ENCODE results near the gene PLD1. TPM values are rescaled to one million over a fixed set of nuclear protein-coding genes. Genes with fewer than 3 reads are reported as not detected.

PLD1 gene
- total and polyA plus RNA-seq, 11 donors: 12.3 to 106 (median 61.0) TPM

DNA sequence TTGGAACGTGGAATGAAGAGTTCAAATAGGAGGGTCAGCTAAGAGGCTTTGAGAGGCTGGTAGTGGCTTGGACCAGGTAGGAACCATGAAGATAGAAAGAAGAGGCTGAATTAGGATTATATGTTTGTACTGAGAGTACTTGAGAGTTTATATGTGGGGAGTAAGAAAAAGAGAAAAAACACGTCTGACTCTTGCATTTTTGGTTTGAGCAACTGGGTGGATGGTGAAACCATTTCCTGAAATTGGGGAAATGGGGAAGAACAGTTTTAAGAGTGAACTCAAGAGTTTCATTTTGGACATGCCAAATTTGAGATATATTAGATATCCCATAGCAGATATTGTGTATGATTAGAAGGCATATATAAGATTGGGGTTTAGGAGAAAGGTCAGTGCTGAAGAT, 257.2 kb downstream of the PLD1 start:
- no peak overlapping the region for H3K4me3 ChIP-seq
- ATAC-seq (no peak), DNase-seq (no peak)
- TF ChIP-seq POLR2A (IDR thresholded peaks at IDR 0.05): no peak
- TF ChIP-seq, protein P1, sequence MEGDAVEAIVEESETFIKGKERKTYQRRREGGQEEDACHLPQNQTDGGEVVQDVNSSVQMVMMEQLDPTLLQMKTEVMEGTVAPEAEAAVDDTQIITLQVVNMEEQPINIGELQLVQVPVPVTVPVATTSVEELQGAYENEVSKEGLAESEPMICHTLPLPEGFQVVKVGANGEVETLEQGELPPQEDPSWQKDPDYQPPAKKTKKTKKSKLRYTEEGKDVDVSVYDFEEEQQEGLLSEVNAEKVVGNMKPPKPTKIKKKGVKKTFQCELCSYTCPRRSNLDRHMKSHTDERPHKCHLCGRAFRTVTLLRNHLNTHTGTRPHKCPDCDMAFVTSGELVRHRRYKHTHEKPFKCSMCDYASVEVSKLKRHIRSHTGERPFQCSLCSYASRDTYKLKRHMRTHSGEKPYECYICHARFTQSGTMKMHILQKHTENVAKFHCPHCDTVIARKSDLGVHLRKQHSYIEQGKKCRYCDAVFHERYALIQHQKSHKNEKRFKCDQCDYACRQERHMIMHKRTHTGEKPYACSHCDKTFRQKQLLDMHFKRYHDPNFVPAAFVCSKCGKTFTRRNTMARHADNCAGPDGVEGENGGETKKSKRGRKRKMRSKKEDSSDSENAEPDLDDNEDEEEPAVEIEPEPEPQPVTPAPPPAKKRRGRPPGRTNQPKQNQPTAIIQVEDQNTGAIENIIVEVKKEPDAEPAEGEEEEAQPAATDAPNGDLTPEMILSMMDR (IDR thresholded peaks at IDR 0.05): no peak
- peak overlapping the region in 1 of 12 donors; percentile 59 for H3K27ac ChIP-seq
- H3K27me3 ChIP-seq: no peaks in the 10 kb centered on the region
- 59 to 72% (median 64%) methylated on average over 2 of the region's 2 CpGs for WGBS, 4 donors
- no peaks in the 10 kb centered on the region for H3K9me3 ChIP-seq
- no peaks in the 10 kb centered on the region for H3K36me3 ChIP-seq
- peaks cover 0 to 15% (median 0%) of the 10 kb centered on the region in 12 donors for H3K4me1 ChIP-seq
- intact Hi-C loops (cut with DNase I): loop anchor here in 3 of 10 donors (10.0 kb wide), 2 partner anchors 88 to 388 kb away; partner anchors contain the start of gene TNIK (in 2 of the 3)

DNA sequence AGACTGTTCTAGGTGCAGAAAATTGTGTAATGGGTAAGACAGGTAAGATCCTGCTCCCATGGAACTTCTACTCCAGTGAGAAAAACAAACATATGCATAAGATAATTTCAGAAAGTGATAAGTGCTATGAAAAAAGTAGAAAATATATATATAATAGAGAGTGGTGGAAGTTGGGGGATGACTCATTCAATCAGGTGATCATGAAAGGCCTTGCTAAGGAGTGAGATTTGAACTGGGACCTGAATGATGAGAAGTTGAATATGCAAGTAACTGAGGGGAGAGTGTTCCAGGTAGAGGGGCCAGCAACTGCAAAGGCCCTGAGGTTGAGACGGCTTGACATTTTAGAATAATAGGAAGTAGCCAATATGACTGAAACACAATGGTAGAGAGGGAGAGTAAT, 257.8 kb downstream of the PLD1 start:
- H3K4me3 ChIP-seq: no peak overlapping the region
- TF ChIP-seq, protein P1 (IDR thresholded peaks at IDR 0.05): no peak
- no peak for TF ChIP-seq POLR2A (IDR thresholded peaks at IDR 0.05)
- peaks cover 0 to 15% (median 0%) of the 10 kb centered on the region in 12 donors for H3K4me1 ChIP-seq
- intact Hi-C loops (cut with DNase I): loop anchor here in 3 of 10 donors (10.0 kb wide), 2 partner anchors 88 to 388 kb away; partner anchors contain the start of gene TNIK (in 2 of the 3)
- ATAC-seq (no peak), DNase-seq (no peak)
- H3K27me3 ChIP-seq: no peaks in the 10 kb centered on the region
- H3K27ac ChIP-seq: peak overlapping the region in 1 of 12 donors; percentile 59
- H3K36me3 ChIP-seq: no peaks in the 10 kb centered on the region
- no peaks in the 10 kb centered on the region for H3K9me3 ChIP-seq
- WGBS, 4 donors: 82 to 97% (median 87%) methylated on average over 1 of the region's 1 CpG

DNA sequence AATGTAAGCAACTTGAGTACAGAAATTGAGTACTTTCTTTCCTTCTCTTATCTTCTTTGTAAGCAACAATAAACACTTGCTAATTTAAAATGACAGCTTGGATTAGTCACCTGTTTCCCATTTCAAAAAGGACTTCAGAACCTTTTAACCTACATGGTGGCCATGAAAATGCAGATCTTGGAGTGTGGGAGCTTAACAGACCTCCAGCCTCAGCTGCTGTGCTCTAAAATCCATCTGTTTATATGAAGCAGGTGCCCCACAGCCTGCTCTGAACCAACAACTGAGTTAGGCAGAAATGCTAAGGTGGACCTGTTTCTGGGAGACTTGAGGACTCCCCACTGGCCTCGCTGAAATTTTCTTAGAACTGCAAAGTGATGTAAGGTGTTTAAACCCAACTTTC, 259.0 kb downstream of the PLD1 start:
- Histone ChIP-seq H3K27me3 (no peaks in the 10 kb centered on the region), H3K9me3 (no peaks in the 10 kb centered on the region), H3K36me3 (no peaks in the 10 kb centered on the region), H3K4me3 (no peak overlapping the region), H3K4me1 (peaks cover 0 to 15% (median 0%) of the 10 kb centered on the region in 12 donors), H3K27ac (no peak overlapping the region)
- DNase-seq (no peak), ATAC-seq (no peak)
- 86 to 100% (median 92%) methylated on average over 1 of the region's 1 CpG for WGBS, 4 donors
- intact Hi-C loops (cut with DNase I): loop anchor here in 3 of 10 donors (10.0 kb wide), 2 partner anchors 86 to 386 kb away; partner anchors contain the start of gene TNIK (in 2 of the 3)
- TF ChIP-seq, protein P1 (IDR thresholded peaks at IDR 0.05): no peak
- no peak for TF ChIP-seq POLR2A (IDR thresholded peaks at IDR 0.05)

Other genes with a start within 250 kb of the PLD1 start
- not detected for gene TMEM212, start 32.9 kb upstream of the PLD1 start, total RNA-seq
- not detected for gene TMEM212, start 32.9 kb upstream of the PLD1 start, polyA plus RNA-seq
- gene FNDC3B, start 229.1 kb upstream of the PLD1 start, total RNA-seq: 100 to 1,000 TPM in 3 of 9 donors, 10 to 100 TPM in 6; 59.1 to 113 (median 79.0) TPM
- 10 to 100 TPM in 1 of 2 donors, 1 to 10 TPM in 1; 9.4 to 35.8 TPM for gene FNDC3B, start 229.1 kb upstream of the PLD1 start, polyA plus RNA-seq

Data from heart left ventricle (tissue), 16 donors.